Caki2 (cell line): ENCODE measurements around the gene RPS27A. TPM values are rescaled to one million over a fixed set of nuclear protein-coding genes. Genes with fewer than 3 reads are reported as not detected.
"Not testable (repeated sequence)": the region's sequence is repeated elsewhere in the genome, so short reads cannot be mapped to it uniquely, and the experiment has no call there.

Experiments used
- DNase-seq: peaks from one replicate; pipeline ENCODE4 v3.0.0-alpha.2; 2015; ENCODE audit warnings: low read depth
- in situ Hi-C: cut with HindIII; loops from 2 replicates; pipeline ENCODE4 v1.10.0; 2016; ENCODE audit warnings: low sequenced_read_pairs, low pct_unique_long_range_greater_than_20kb, mixed read lengths
- total RNA-seq: library from RNA; depleted of rRNA; stranded (reverse); fragments of >200 nt; shearing (Covaris generic); gene quantifications from 2 replicates; pipeline ENCODE4 v1.2.3, GENCODE V29; 2014; ENCODE audit warnings: low replicate concordance; rRNA removed

Gene RPS27A
- total RNA-seq, 1 experiment from 2014 or later, result 1,837 TPM

- in situ Hi-C loops, DNase-seq: not testable (repeated sequence)
Observed at GRCh38 chr2:55280851-55281546, 48.5 kb downstream of the RPS27A start.

GRCh38 chr2:55282110-55282917 lies 49.8 kb downstream of the RPS27A start:
- in situ Hi-C loops, result no loop called here
- DNase-seq, result peak; percentile 86

DNA sequence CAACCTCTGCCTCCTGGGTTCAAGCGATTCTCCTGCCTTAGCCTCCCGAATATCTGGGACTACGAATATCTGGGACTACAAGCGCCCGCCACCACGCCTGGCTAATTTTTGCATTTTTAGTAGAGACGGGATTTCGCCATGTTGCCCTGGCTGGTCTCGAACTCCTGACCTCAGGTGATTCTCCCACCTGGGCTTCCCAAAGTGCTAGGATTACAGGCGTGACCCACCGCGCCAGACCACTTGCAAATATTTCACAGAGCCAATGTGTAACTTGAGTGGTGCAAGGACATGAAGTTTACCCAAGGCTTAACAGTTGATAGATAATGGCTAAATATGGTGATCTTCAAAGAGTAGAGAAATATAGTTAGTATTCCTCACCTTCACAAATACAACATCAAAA lies 50.6 kb downstream of the RPS27A start:
- no peak for DNase-seq
- in situ Hi-C loops, result no loop called here

Other genes starting within 250 kb of the RPS27A start
- gene RTN4, start 182.2 kb upstream of the RPS27A start, total RNA-seq, result 184 and 231 TPM in 2 replicates
- 3.3 and 9.5 TPM in 2 replicates for gene CLHC1, start 395 bp upstream of the RPS27A start, total RNA-seq
- gene MTIF2, start 36.5 kb downstream of the RPS27A start, total RNA-seq, result 35.2 and 42.6 TPM in 2 replicates
- 8.8 and 18.5 TPM in 2 replicates for gene CCDC88A, start 187.2 kb downstream of the RPS27A start, total RNA-seq